B cell (primary cell): Measurements from ENCODE around the gene RBBP9. TPM values are rescaled to one million over a fixed set of nuclear protein-coding genes. Genes with fewer than 3 reads are reported as not detected.
"Not testable (repeated sequence)": the region's sequence is repeated elsewhere in the genome, so short reads cannot be mapped to it uniquely, and the experiment has no call there.

ENCODE experiments used
- ATAC-seq: fragments of 200-7000 bp; cut with Tn5 transposase; one replicate; pipeline ENCODE4 v1.10.0; 2021; ENCODE audit warnings: low read depth, mild to moderate bottlenecking, moderate number of reproducible peaks, moderate library complexity
- CTCF ChIA-PET: fragments of 350-600 bp; sonication (Branson Sonifier 250); formaldehyde crosslinking; loops from one replicate; lab custom pipeline; 2021; ENCODE audit warnings: antibody characterized with exemption, inconsistent platforms; lab: Charles Lee
- POLR2A ChIA-PET: fragments of 350-600 bp; sonication (Branson Sonifier 250); formaldehyde crosslinking; loops from one replicate; lab custom pipeline; 2021; ENCODE audit warnings: antibody characterized with exemption; lab: Charles Lee
- DNase-seq: peaks from one replicate; pipeline ENCODE4 v3.0.0; 2013
- H2AFZ ChIP-seq: 2 replicates; pipeline ENCODE4 v1.6.1; 2012; ENCODE audit warnings: mild to moderate bottlenecking, low read depth, low read length; ENCODE audit not compliant: insufficient read depth, poor library complexity, severe bottlenecking
- H3K27ac ChIP-seq, 2 donors: 1 replicate in 1 of 2; 2 replicates in 1 of 2; pipeline ENCODE4 v1.5.1; 2012 to 2013; ENCODE audit warnings: low read length in 2 of 2, mild to moderate bottlenecking in 2 of 2, moderate library complexity in 1 of 2
- H3K27me3 ChIP-seq, 4 experiments: fragments of 200-600 bp in 1 of 4; sonication (generic) in 1 of 4; replicated peaks in 1 of 4; 1 replicate in 2 of 4; 2 replicates in 2 of 4; pipeline versions ENCODE4 v1.6.1 to v1.7.0; 2013 to 2016; ENCODE audit warnings: low read length in 3 of 4, mild to moderate bottlenecking in 2 of 4, mixed read lengths in 1 of 4, moderate library complexity in 1 of 4; ENCODE audit not compliant: insufficient read depth in 4 of 4, control insufficient read depth in 3 of 4; ENCODE audit errors: control extremely low read depth in 1 of 4
- H3K36me3 ChIP-seq, 2 experiments: replicated peaks in 1 of 2; 1 replicate in 1 of 2; 2 replicates in 1 of 2; pipeline versions ENCODE4 v1.6.1 to v1.7.1; 2013; ENCODE audit warnings: low read length in 1 of 2; ENCODE audit not compliant: insufficient read depth in 2 of 2, control insufficient read depth in 1 of 2; ENCODE audit errors: control extremely low read depth in 1 of 2, extremely low read depth in 1 of 2
- H3K4me1 ChIP-seq, 2 donors: fragments of 200-600 bp in 1 of 2; sonication (generic) in 1 of 2; 1 replicate in 1 of 2; 2 replicates in 1 of 2; pipeline versions ENCODE4 v1.5.1 to v1.6.1; 2013 to 2017; ENCODE audit warnings: low read length in 2 of 2; ENCODE audit not compliant: control insufficient read depth in 2 of 2, insufficient read depth in 2 of 2
- H3K4me2 ChIP-seq: replicated peaks from 2 replicates; pipeline ENCODE3; 2012; ENCODE audit warnings: mild to moderate bottlenecking, low read depth, low read length; ENCODE audit not compliant: poor library complexity, severe bottlenecking
- H3K4me3 ChIP-seq, 5 experiments: fragments of 200-600 bp in 1 of 5; sonication (generic) in 1 of 5; 1 replicate in 3 of 5; 2 replicates in 2 of 5; pipeline versions ENCODE4 v1.5.1 to v1.7.0; 2011 to 2016; ENCODE audit warnings: low read length in 4 of 5, mild to moderate bottlenecking in 4 of 5, low read depth in 2 of 5, control low read depth in 1 of 5, moderate library complexity in 1 of 5; ENCODE audit not compliant: insufficient read depth in 1 of 5; ENCODE audit errors: control extremely low read depth in 1 of 5, extremely low read depth in 1 of 5
- H3K79me2 ChIP-seq: fragments of 200-600 bp; sonication (generic); one replicate; pipeline ENCODE4 v1.6.0; 2016; ENCODE audit warnings: low read length; ENCODE audit not compliant: control insufficient read depth, insufficient read depth
- H3K9ac ChIP-seq: fragments of 200-600 bp; sonication (generic); 2 replicates; pipeline ENCODE4 v1.6.1; 2017; ENCODE audit warnings: mild to moderate bottlenecking, low read length, moderate library complexity
- H3K9me3 ChIP-seq, 3 donors: one replicate each; pipeline versions ENCODE4 v1.6.1 to v1.7.1; 2013; ENCODE audit warnings: low read length in 2 of 3; ENCODE audit not compliant: control insufficient read depth in 2 of 3, insufficient read depth in 1 of 3; ENCODE audit errors: control extremely low read depth in 1 of 3
- H4K20me1 ChIP-seq: 2 replicates; pipeline ENCODE4 v1.6.0; 2012; ENCODE audit warnings: mild to moderate bottlenecking, low read length; ENCODE audit not compliant: insufficient read depth, control insufficient read depth, poor library complexity, severe bottlenecking
- H3K27ac Mint-ChIP-seq: one replicate; pipeline ENCODE4 v1.8.0; 2021; ENCODE audit warnings: mixed read lengths
- H3K27me3 Mint-ChIP-seq: one replicate; pipeline ENCODE4 v1.8.0; 2021; ENCODE audit warnings: mixed read lengths
- H3K4me1 Mint-ChIP-seq: one replicate; pipeline ENCODE4 v1.8.0; 2021; ENCODE audit warnings: mixed read lengths
- H3K4me3 Mint-ChIP-seq: one replicate; pipeline ENCODE4 v1.8.0; 2021; ENCODE audit warnings: mixed read lengths
- H3K9me3 Mint-ChIP-seq: one replicate; pipeline ENCODE4 v1.8.0; 2022; ENCODE audit warnings: mixed read lengths; ENCODE audit not compliant: insufficient read depth
- EZH2 ChIP-seq: IDR thresholded peaks from 2 replicates; pipeline ENCODE4 v1.6.1; 2012; ENCODE audit warnings: borderline replicate concordance, low read depth, mild to moderate bottlenecking, moderate library complexity, low read length; ENCODE audit not compliant: insufficient read depth, poor library complexity, severe bottlenecking
- WGBS: methylation state at CpG from one replicate; pipeline ENCODE4 v1.1.5; 2013; ENCODE audit warnings: missing lambda C conversion rate; ENCODE audit not compliant: insufficient coverage; 5-methylcytosine and 5-hydroxymethylcytosine counted together
- intact Hi-C: fragments of 100-400 bp; cut with micrococcal nuclease; formaldehyde crosslinking; loops from one replicate; pipeline ENCODE4 v1.10.0; 2022
- polyA plus RNA-seq: library from polyadenylated mRNA; depleted of rRNA; stranded (reverse); fragments of >200 nt; gene quantifications from 2 replicates; pipeline ENCODE4 v1.2.3, GENCODE V29; 2012
- total RNA-seq, 2 donors: library from RNA; stranded (reverse); fragments of 120-200 nt in 1 of 2; gene quantifications; 1 replicate in 1 of 2; 2 replicates in 1 of 2; pipeline versions ENCODE4 v1.2.3 to v1.2.4, GENCODE V29; 2013 to 2022
- TF ChIP-seq, protein P1 (sequence below): fragments of 200-600 bp; IDR thresholded peaks from one replicate; pipeline ENCODE4 v1.8.0; 2022; ENCODE audit warnings: antibody characterized with exemption, mild to moderate bottlenecking

The RBBP9 gene
- total and polyA plus RNA-seq, 2 donors (not counting 1 experiment from before 2014, with no cell fraction given) = 3.7 to 10.2 TPM

DNA sequence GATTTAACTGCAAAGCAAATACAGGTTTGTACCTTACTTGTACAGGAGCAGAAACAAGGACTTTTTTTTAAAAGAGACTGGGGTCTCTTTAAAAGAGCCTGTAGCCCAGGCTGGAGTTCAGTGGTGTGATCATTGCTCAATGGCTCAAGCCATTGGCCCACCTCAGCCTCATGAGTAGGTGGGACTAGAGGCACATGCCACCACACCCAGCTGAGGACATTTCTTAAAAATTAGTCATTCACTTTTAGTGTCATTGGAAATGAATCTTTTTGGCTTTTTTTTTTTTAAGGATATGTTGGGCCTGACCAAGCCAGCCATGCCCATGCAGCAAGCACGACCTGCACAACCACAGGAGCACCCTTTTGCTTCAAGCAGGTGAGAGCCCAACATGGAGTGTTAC, 27.6 kb upstream of the RBBP9 start:
- no peaks in the 10 kb centered on the region for H3K4me1 ChIP-seq
- H3K9me3 Mint-ChIP-seq = no peaks in the 10 kb centered on the region
- CTCF ChIA-PET = no interaction called here
- H3K27me3 Mint-ChIP-seq = no peaks in the 10 kb centered on the region
- POLR2A ChIA-PET = no interaction called here
- no peak for DNase-seq
- H2AFZ ChIP-seq = no peak overlapping the region
- no peak overlapping the region for H3K9ac ChIP-seq
- peaks cover 16 to 57% of the 10 kb centered on the region in 2 experiments for H3K36me3 ChIP-seq
- no peak overlapping the region for H3K4me2 ChIP-seq
- TF ChIP-seq, protein P1, sequence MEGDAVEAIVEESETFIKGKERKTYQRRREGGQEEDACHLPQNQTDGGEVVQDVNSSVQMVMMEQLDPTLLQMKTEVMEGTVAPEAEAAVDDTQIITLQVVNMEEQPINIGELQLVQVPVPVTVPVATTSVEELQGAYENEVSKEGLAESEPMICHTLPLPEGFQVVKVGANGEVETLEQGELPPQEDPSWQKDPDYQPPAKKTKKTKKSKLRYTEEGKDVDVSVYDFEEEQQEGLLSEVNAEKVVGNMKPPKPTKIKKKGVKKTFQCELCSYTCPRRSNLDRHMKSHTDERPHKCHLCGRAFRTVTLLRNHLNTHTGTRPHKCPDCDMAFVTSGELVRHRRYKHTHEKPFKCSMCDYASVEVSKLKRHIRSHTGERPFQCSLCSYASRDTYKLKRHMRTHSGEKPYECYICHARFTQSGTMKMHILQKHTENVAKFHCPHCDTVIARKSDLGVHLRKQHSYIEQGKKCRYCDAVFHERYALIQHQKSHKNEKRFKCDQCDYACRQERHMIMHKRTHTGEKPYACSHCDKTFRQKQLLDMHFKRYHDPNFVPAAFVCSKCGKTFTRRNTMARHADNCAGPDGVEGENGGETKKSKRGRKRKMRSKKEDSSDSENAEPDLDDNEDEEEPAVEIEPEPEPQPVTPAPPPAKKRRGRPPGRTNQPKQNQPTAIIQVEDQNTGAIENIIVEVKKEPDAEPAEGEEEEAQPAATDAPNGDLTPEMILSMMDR = no peak
- no peak for TF ChIP-seq EZH2
- no peak overlapping the region for H3K4me3 Mint-ChIP-seq
- H3K27ac ChIP-seq = no peak overlapping the region
- peaks cover 3% of the 10 kb centered on the region for H3K79me2 ChIP-seq
- no peaks in the 10 kb centered on the region for H4K20me1 ChIP-seq
- no peak overlapping the region for H3K4me3 ChIP-seq
- H3K27ac Mint-ChIP-seq = no peak overlapping the region
- no peaks in the 10 kb centered on the region for H3K27me3 ChIP-seq
- intact Hi-C loops = no loop called here
- WGBS = 100% methylated on average over 1 of the region's 1 CpG
- ATAC-seq = no peak
- no peaks in the 10 kb centered on the region for H3K4me1 Mint-ChIP-seq
- no peaks in the 10 kb centered on the region for H3K9me3 ChIP-seq

DNA sequence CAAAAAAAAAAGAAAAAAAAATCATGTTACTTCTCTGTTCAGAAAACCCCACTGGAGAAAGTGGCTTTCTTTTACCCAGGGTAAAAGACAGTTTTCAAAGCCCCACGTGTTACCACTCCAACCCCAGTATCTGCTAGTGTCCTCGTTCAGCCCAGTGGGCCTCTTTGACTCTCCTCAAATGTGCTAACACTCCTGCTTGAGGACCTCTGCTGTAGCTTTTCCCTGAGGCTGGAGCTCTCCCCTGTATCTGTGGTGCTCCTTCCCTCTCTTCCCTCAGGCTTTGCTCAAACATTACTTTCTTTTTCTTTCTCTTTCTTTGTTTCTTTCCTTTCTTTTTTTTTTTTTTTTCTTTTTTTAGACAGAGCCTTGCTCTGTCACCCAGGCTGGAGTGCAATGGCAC, 26.0 kb upstream of the RBBP9 start:
- Histone ChIP-seq H3K4me1 (no peaks in the 10 kb centered on the region), H3K27ac (no peak overlapping the region), H3K27me3 (no peaks in the 10 kb centered on the region), H4K20me1 (no peaks in the 10 kb centered on the region), H3K4me2 (no peak overlapping the region), H3K9ac (no peak overlapping the region), H3K9me3 (no peaks in the 10 kb centered on the region), H3K79me2 (peaks cover 7% of the 10 kb centered on the region), H3K4me3 (no peak overlapping the region), H3K36me3 (peaks cover 16 to 42% of the 10 kb centered on the region in 2 experiments), H2AFZ (no peak overlapping the region)
- WGBS = 92% methylated on average over 2 of the region's 2 CpGs
- Mint-ChIP-seq H3K4me1 (no peaks in the 10 kb centered on the region), H3K9me3 (no peaks in the 10 kb centered on the region), H3K27ac (no peak overlapping the region), H3K4me3 (no peak overlapping the region), H3K27me3 (no peaks in the 10 kb centered on the region)
- TF ChIP-seq, protein P1 = no peak
- no peak for TF ChIP-seq EZH2
- no peak for DNase-seq
- intact Hi-C loops = no loop called here
- POLR2A ChIA-PET = no interaction called here
- no peak for ATAC-seq
- CTCF ChIA-PET = no interaction called here

GRCh38 chr20:18522066-18522465, 25.0 kb upstream of the RBBP9 start:
- H3K36me3 ChIP-seq = peaks cover 14 to 34% of the 10 kb centered on the region in 2 experiments
- H3K27ac ChIP-seq, H3K4me2 ChIP-seq, H3K4me3 ChIP-seq, H3K9me3 ChIP-seq, H3K4me3 Mint-ChIP-seq, H4K20me1 ChIP-seq, H3K79me2 ChIP-seq, H3K27ac Mint-ChIP-seq, DNase-seq, H3K27me3 ChIP-seq, H3K9ac ChIP-seq, H2AFZ ChIP-seq, ATAC-seq, H3K9me3 Mint-ChIP-seq, intact Hi-C loops, CTCF ChIA-PET, H3K27me3 Mint-ChIP-seq, POLR2A ChIA-PET, H3K4me1 ChIP-seq, H3K4me1 Mint-ChIP-seq: not testable (repeated sequence)
- 98% methylated on average over 8 of the region's 9 CpGs for WGBS
